Parathyroid adenoma (tissue), 2 donors: ENCODE data around the gene PIGP.

Source experiments
- H2AFZ ChIP-seq: fragments of 300-600 bp; sonication (generic); one replicate; pipeline ENCODE4 v1.7.0; 2017; ENCODE audit warnings: antibody characterized with exemption, mild to moderate bottlenecking
- H3K27ac ChIP-seq: fragments of 300-600 bp; sonication (generic); one replicate; pipeline ENCODE4 v1.7.0; 2017
- H3K27me3 ChIP-seq: fragments of 300-600 bp; sonication (generic); one replicate; pipeline ENCODE4 v1.7.0; 2017; ENCODE audit warnings: low read length; ENCODE audit not compliant: control insufficient read depth, insufficient read depth
- H3K36me3 ChIP-seq: fragments of 300-600 bp; sonication (generic); one replicate; pipeline ENCODE4 v1.7.0; 2017; ENCODE audit warnings: low read length; ENCODE audit not compliant: control insufficient read depth, insufficient read depth
- H3K4me1 ChIP-seq: fragments of 300-600 bp; sonication (generic); one replicate; pipeline ENCODE4 v1.7.0; 2017; ENCODE audit warnings: control low read depth
- H3K4me2 ChIP-seq: fragments of 300-600 bp; sonication (generic); one replicate; pipeline ENCODE4 v1.7.0; 2017; ENCODE audit warnings: low read length
- H3K4me3 ChIP-seq: fragments of 300-600 bp; sonication (generic); one replicate; pipeline ENCODE4 v1.7.0; 2017; ENCODE audit warnings: low read depth, low read length
- H3K79me2 ChIP-seq: fragments of 300-600 bp; sonication (generic); one replicate; pipeline ENCODE4 v1.7.0; 2017; ENCODE audit warnings: control low read depth
- H3K9ac ChIP-seq: fragments of 300-600 bp; sonication (generic); one replicate; pipeline ENCODE4 v1.7.0; 2017; ENCODE audit warnings: mild to moderate bottlenecking
- H3K9me3 ChIP-seq: fragments of 300-600 bp; sonication (generic); one replicate; pipeline ENCODE4 v1.7.0; 2017; ENCODE audit warnings: low read length; ENCODE audit not compliant: control insufficient read depth
- CTCF ChIP-seq: fragments of 300-600 bp; sonication (generic); IDR thresholded peaks from one replicate; pipeline ENCODE4 v1.7.0; 2017; ENCODE audit warnings: antibody characterized with exemption, mild to moderate bottlenecking
- donor health status: primary hyperparathyroidism.

PIGP gene

GRCh38 chr21:37032877-37033471, 39.9 kb downstream of the PIGP start:
- H2AFZ ChIP-seq: no peak overlapping the region
- H3K79me2 ChIP-seq: no peaks in the 10 kb centered on the region
- TF ChIP-seq CTCF: no peak
- H3K9me3 ChIP-seq: no peaks in the 10 kb centered on the region
- no peak overlapping the region for H3K4me3 ChIP-seq
- no peak overlapping the region for H3K27ac ChIP-seq
- H3K9ac ChIP-seq: no peak overlapping the region
- H3K36me3 ChIP-seq: no peaks in the 10 kb centered on the region
- no peaks in the 10 kb centered on the region for H3K4me1 ChIP-seq
- H3K27me3 ChIP-seq: no peaks in the 10 kb centered on the region
- H3K4me2 ChIP-seq: no peak overlapping the region

GRCh38 chr21:37032293-37032692, 40.6 kb downstream of the PIGP start:
- H3K27ac ChIP-seq: no peak overlapping the region
- H3K27me3 ChIP-seq: no peaks in the 10 kb centered on the region
- no peaks in the 10 kb centered on the region for H3K36me3 ChIP-seq
- no peak overlapping the region for H3K4me2 ChIP-seq
- H3K4me3 ChIP-seq: no peak overlapping the region
- H2AFZ ChIP-seq: no peak overlapping the region
- no peaks in the 10 kb centered on the region for H3K79me2 ChIP-seq
- no peaks in the 10 kb centered on the region for H3K9me3 ChIP-seq
- H3K9ac ChIP-seq: no peak overlapping the region
- no peak for TF ChIP-seq CTCF
- no peaks in the 10 kb centered on the region for H3K4me1 ChIP-seq

- H3K4me2 ChIP-seq: no peak overlapping the region
- H3K27me3 ChIP-seq: no peaks in the 10 kb centered on the region
- TF ChIP-seq CTCF: no peak
- no peaks in the 10 kb centered on the region for H3K9me3 ChIP-seq
- no peak overlapping the region for H3K4me3 ChIP-seq
- no peak overlapping the region for H3K27ac ChIP-seq
- H3K4me1 ChIP-seq: no peaks in the 10 kb centered on the region
- no peaks in the 10 kb centered on the region for H3K36me3 ChIP-seq
- no peak overlapping the region for H3K9ac ChIP-seq
- no peaks in the 10 kb centered on the region for H3K79me2 ChIP-seq
- H2AFZ ChIP-seq: no peak overlapping the region
Measured at GRCh38 chr21:37030864-37031263, 42.0 kb downstream of the PIGP start.

GRCh38 chr21:37028570-37028969, 44.3 kb downstream of the PIGP start:
- Histone ChIP-seq H3K9ac (no peak overlapping the region), H3K27me3 (no peaks in the 10 kb centered on the region), H3K27ac (no peak overlapping the region)

More at GRCh38 chr21:37028570-37028969, 44.3 kb downstream of the PIGP start:
- H3K4me3 ChIP-seq: no peak overlapping the region
- no peak for TF ChIP-seq CTCF
- no peak overlapping the region for H3K4me2 ChIP-seq
- H3K36me3 ChIP-seq: no peaks in the 10 kb centered on the region
- H2AFZ ChIP-seq: no peak overlapping the region
- H3K9me3 ChIP-seq: no peaks in the 10 kb centered on the region
- H3K4me1 ChIP-seq: no peaks in the 10 kb centered on the region
- H3K79me2 ChIP-seq: no peaks in the 10 kb centered on the region
